GM19452 (cell line): ENCODE measurements around the gene ZNF276.
A peak's percentile ranks its signal among the peaks of the same experiment; 100 is the strongest.
"Not testable (repeated sequence)": the region's sequence is repeated elsewhere in the genome, so short reads cannot be mapped to it uniquely, and the experiment has no call there.

Source experiments
- ATAC-seq: cut with Tn5 transposase; IDR thresholded peaks from one replicate; pipeline ENCODE4 v1.9.1; 2021; ENCODE audit not compliant: unreplicated experiment

The ZNF276 gene

GRCh38 chr16:89720813-89721545 is at the start of gene ZNF276, which contains the start of gene VPS9D1:
Gene ZNF276 (plus strand): TSS chr16:89721537. CDS start chr16:89721641, 104 bp downstream.
Gene VPS9D1 (minus strand): TSS chr16:89720898. CDS start chr16:89720861, 37 bp downstream.
- peak; percentile 44 for ATAC-seq

GRCh38 chr16:89671565-89671964 is 49.8 kb upstream of the ZNF276 start:
- ATAC-seq: not testable (repeated sequence)

- no peak for ATAC-seq
Measured at GRCh38 chr16:89672177-89672941, 49.0 kb upstream of the ZNF276 start.

GRCh38 chr16:89678258-89678657 is 43.1 kb upstream of the ZNF276 start:
- ATAC-seq: no peak

GRCh38 chr16:89685916-89686315 is 35.4 kb upstream of the ZNF276 start:
- no peak for ATAC-seq

- ATAC-seq: peak; percentile 72
Measured at GRCh38 chr16:89686520-89687091, 34.7 kb upstream of the ZNF276 start, which contains the start of gene CDK10. Gene CDK10 (plus strand): TSS chr16:89686689. CDS start chr16:89686711, 22 bp downstream.

- ATAC-seq: peak; percentile 46
Measured at GRCh38 chr16:89687092-89687940, 34.0 kb upstream of the ZNF276 start.

GRCh38 chr16:89688395-89688794 is 32.9 kb upstream of the ZNF276 start:
- ATAC-seq: no peak

GRCh38 chr16:89689142-89689541 is 32.2 kb upstream of the ZNF276 start:
- ATAC-seq: no peak

GRCh38 chr16:89689621-89690020 is 31.7 kb upstream of the ZNF276 start:
- not testable (repeated sequence) for ATAC-seq

GRCh38 chr16:89690392-89690901 is 30.9 kb upstream of the ZNF276 start:
- ATAC-seq: no peak

- no peak for ATAC-seq
Measured at GRCh38 chr16:89691231-89691985, 29.9 kb upstream of the ZNF276 start.

GRCh38 chr16:89691986-89692569 is 29.3 kb upstream of the ZNF276 start:
- ATAC-seq: no peak

GRCh38 chr16:89693289-89693731 is 28.0 kb upstream of the ZNF276 start:
- no peak for ATAC-seq

- no peak for ATAC-seq
Measured at GRCh38 chr16:89693931-89694783, 27.2 kb upstream of the ZNF276 start.

- not testable (repeated sequence) for ATAC-seq
Measured at GRCh38 chr16:89694784-89695085, 26.6 kb upstream of the ZNF276 start.

- ATAC-seq: no peak
Measured at GRCh38 chr16:89695086-89695874, 26.1 kb upstream of the ZNF276 start.
